NCI-H146 (cell line): Measurements from ENCODE around the gene SLC66A1.

ENCODE experiments used
- DNase-seq: peaks from one replicate; lab custom pipeline; 2025; lab: John Stamatoyannopoulos, UW

SLC66A1 gene

GRCh38 chr1:19325958-19326747, 14.0 kb downstream of the SLC66A1 start:
- no peak for DNase-seq

GRCh38 chr1:19326748-19327065, 14.6 kb downstream of the SLC66A1 start:
- no peak for DNase-seq

- DNase-seq = no peak
Measured at GRCh38 chr1:19327301-19327700, 15.2 kb downstream of the SLC66A1 start.

GRCh38 chr1:19327736-19328135, 15.6 kb downstream of the SLC66A1 start:
- DNase-seq = no peak

GRCh38 chr1:19328486-19328885, 16.4 kb downstream of the SLC66A1 start:
- DNase-seq = no peak

- no peak for DNase-seq
Measured at GRCh38 chr1:19329188-19329587, 17.1 kb downstream of the SLC66A1 start.

GRCh38 chr1:19329611-19330010, 17.5 kb downstream of the SLC66A1 start:
- DNase-seq = no peak

GRCh38 chr1:19330449-19331135, 18.5 kb downstream of the SLC66A1 start:
- DNase-seq = no peak

GRCh38 chr1:19331262-19331878, 19.2 kb downstream of the SLC66A1 start:
- no peak for DNase-seq

- DNase-seq = no peak
Measured at GRCh38 chr1:19332832-19333231, 20.7 kb downstream of the SLC66A1 start.

GRCh38 chr1:19333587-19334354, 21.6 kb downstream of the SLC66A1 start:
- no peak for DNase-seq

- no peak for DNase-seq
Measured at GRCh38 chr1:19336543-19336942, 24.4 kb downstream of the SLC66A1 start.

GRCh38 chr1:19337289-19337688, 25.2 kb downstream of the SLC66A1 start:
- no peak for DNase-seq

GRCh38 chr1:19338323-19338762, 26.2 kb downstream of the SLC66A1 start:
- DNase-seq = no peak

- no peak for DNase-seq
Measured at GRCh38 chr1:19339214-19339861, 27.2 kb downstream of the SLC66A1 start.

- DNase-seq = no peak
Measured at GRCh38 chr1:19340387-19340937, 28.3 kb downstream of the SLC66A1 start.

- DNase-seq = peak; percentile 33
Measured at GRCh38 chr1:19341201-19342061, 29.3 kb downstream of the SLC66A1 start.

- DNase-seq = no peak
Measured at GRCh38 chr1:19342062-19342750, 30.1 kb downstream of the SLC66A1 start.

- no peak for DNase-seq
Measured at GRCh38 chr1:19342894-19343616, 30.9 kb downstream of the SLC66A1 start.
